HG03354 (cell line): ENCODE results near the gene USF1.
"Not testable (repeated sequence)": the region's sequence is repeated elsewhere in the genome, so short reads cannot be mapped to it uniquely, and the experiment has no call there.

Source experiments
- ATAC-seq: cut with Tn5 transposase; IDR thresholded peaks from one replicate; pipeline ENCODE4 v1.9.1; 2021; ENCODE audit warnings: mild to moderate bottlenecking; ENCODE audit not compliant: unreplicated experiment, poor library complexity, severe bottlenecking

Gene USF1

GRCh38 chr1:160999376-160999775 lies 46.4 kb downstream of the USF1 start:
- no peak for ATAC-seq

- ATAC-seq, result no peak
Observed at GRCh38 chr1:160997323-160998038, 48.3 kb downstream of the USF1 start.

GRCh38 chr1:160996178-160996577 lies 49.6 kb downstream of the USF1 start:
- ATAC-seq, result no peak

GRCh38 chr1:160993544-160994193 lies 52.1 kb downstream of the USF1 start:
- ATAC-seq, result no peak

- not testable (repeated sequence) for ATAC-seq
Observed at GRCh38 chr1:160992036-160992435, 53.7 kb downstream of the USF1 start.
